HepG2 (cell line): ENCODE results near the gene HSDL1. TPM values are rescaled to one million over a fixed set of nuclear protein-coding genes. Genes with fewer than 3 reads are reported as not detected.

Experiments
- CEBPG ChIP-seq: IDR thresholded peaks from 2 replicates; pipeline ENCODE4 v1.6.1; 2016
- FOXP1 ChIP-seq, 2 experiments: fragments of 450-650 bp in 1 of 2; IDR thresholded peaks; 2 replicates each; pipeline ENCODE4 v1.6.1; 2017 to 2018; ENCODE audit warnings: antibody characterized with exemption in 1 of 2
- GFI1 ChIP-seq: sonication (generic); formaldehyde crosslinking; IDR thresholded peaks from 2 replicates; pipeline ENCODE4 v1.5.0; 2020; ENCODE audit warnings: missing genetic modification reagents, mild to moderate bottlenecking, borderline replicate concordance
- GTF3A ChIP-seq: sonication (generic); formaldehyde crosslinking; conservative IDR thresholded peaks from 2 replicates; pipeline ENCODE4 v1.4.0; 2020; ENCODE audit warnings: mild to moderate bottlenecking, missing genetic modification reagents
- HNRNPL ChIP-seq: fragments of 200-400 bp; formaldehyde crosslinking; IDR thresholded peaks from 2 replicates; pipeline ENCODE4 v1.6.1; 2017; ENCODE audit warnings: mild to moderate bottlenecking, low read depth, low read length
- JARID2 ChIP-seq: sonication (generic); formaldehyde crosslinking; IDR thresholded peaks from 2 replicates; pipeline ENCODE4 v1.8.1; 2023; ENCODE audit warnings: missing genetic modification reagents, inconsistent platforms; ENCODE audit not compliant: insufficient replicate concordance
- KDM5A ChIP-seq: fragments of 200-600 bp; sonication (generic); IDR thresholded peaks from 2 replicates; pipeline ENCODE4 v1.7.0; 2018; ENCODE audit warnings: antibody characterized with exemption, mild to moderate bottlenecking, low read length, borderline replicate concordance
- KLF12 ChIP-seq: sonication (generic); formaldehyde crosslinking; IDR thresholded peaks from 2 replicates; pipeline ENCODE4 v1.4.0; 2020; ENCODE audit warnings: missing genetic modification reagents, borderline replicate concordance
- NFE2 ChIP-seq: sonication (generic); formaldehyde crosslinking; IDR thresholded peaks from 2 replicates; pipeline ENCODE4 v1.4.0; 2020; ENCODE audit warnings: missing genetic modification reagents
- NFRKB ChIP-seq: fragments of 450-650 bp; IDR thresholded peaks from 2 replicates; pipeline ENCODE4 v1.6.1; 2017
- NFYB ChIP-seq: sonication (generic); formaldehyde crosslinking; IDR thresholded peaks from 2 replicates; pipeline ENCODE4 v1.4.0; 2020; ENCODE audit warnings: missing genetic modification reagents
- PRPF4 ChIP-seq: fragments of 200-400 bp; formaldehyde crosslinking; IDR thresholded peaks from 2 replicates; pipeline ENCODE4 v1.6.1; 2016; ENCODE audit warnings: low read length, low read depth; ENCODE audit not compliant: poor library complexity, severe bottlenecking
- REPIN1 ChIP-seq: sonication (generic); formaldehyde crosslinking; IDR thresholded peaks from 2 replicates; pipeline ENCODE4 v1.8.0; 2022; ENCODE audit warnings: missing genetic modification reagents, low read depth, mild to moderate bottlenecking, borderline replicate concordance
- SMAD9 ChIP-seq: sonication (generic); formaldehyde crosslinking; IDR thresholded peaks from 2 replicates; pipeline ENCODE4 v1.5.1; 2020; ENCODE audit warnings: mild to moderate bottlenecking, missing genetic modification reagents
- SUZ12 ChIP-seq: fragments of 150-350 bp; IDR thresholded peaks from 2 replicates; pipeline ENCODE4 v1.6.1; 2014; ENCODE audit warnings: low read depth, low read length
- SYNCRIP ChIP-seq: fragments of 200-400 bp; formaldehyde crosslinking; IDR thresholded peaks from 2 replicates; pipeline ENCODE4 v1.6.1; 2018; ENCODE audit warnings: mild to moderate bottlenecking, low read depth, low read length; ENCODE audit not compliant: insufficient read depth
- TBP ChIP-seq: sonication (generic); formaldehyde crosslinking; IDR thresholded peaks from 2 replicates; pipeline ENCODE4 v1.5.0; 2020; ENCODE audit warnings: missing genetic modification reagents
- TSC22D2 ChIP-seq: sonication (generic); formaldehyde crosslinking; IDR thresholded peaks from 2 replicates; pipeline ENCODE4 v1.5.1; 2020; ENCODE audit warnings: missing genetic modification reagents, mild to moderate bottlenecking, borderline replicate concordance
- YY1 ChIP-seq: IDR thresholded peaks from 2 replicates; pipeline ENCODE4 v1.6.1; 2011; ENCODE audit warnings: low read length, low read depth, moderate library complexity, mild to moderate bottlenecking; ENCODE audit not compliant: insufficient read depth, insufficient replicate concordance
- ZBTB38 ChIP-seq: sonication (generic); formaldehyde crosslinking; IDR thresholded peaks from 2 replicates; pipeline ENCODE4 v1.5.1; 2020; ENCODE audit warnings: mild to moderate bottlenecking, missing genetic modification reagents
- ZEB1 ChIP-seq: IDR thresholded peaks from 2 replicates; pipeline ENCODE4 v1.6.1; 2012; ENCODE audit warnings: mild to moderate bottlenecking, low read depth, inconsistent platforms; ENCODE audit not compliant: insufficient replicate concordance
- ZNF264 ChIP-seq: sonication (generic); formaldehyde crosslinking; IDR thresholded peaks from 2 replicates; pipeline ENCODE4 v1.4.0; 2020; ENCODE audit warnings: missing genetic modification reagents
- ZNF276 ChIP-seq: sonication (generic); formaldehyde crosslinking; IDR thresholded peaks from 2 replicates; pipeline ENCODE4 v1.4.0; 2020; ENCODE audit warnings: mild to moderate bottlenecking, low read depth, missing genetic modification reagents
- ZNF678 ChIP-seq: sonication (generic); formaldehyde crosslinking; IDR thresholded peaks from 2 replicates; pipeline ENCODE4 v1.4.0; 2020; ENCODE audit warnings: mild to moderate bottlenecking, missing genetic modification reagents
- ZNF784 ChIP-seq: sonication (generic); formaldehyde crosslinking; IDR thresholded peaks from 2 replicates; pipeline ENCODE4 v1.5.1; 2020; ENCODE audit warnings: missing genetic modification reagents, mild to moderate bottlenecking, borderline replicate concordance
- ZNF878 ChIP-seq: sonication (generic); formaldehyde crosslinking; IDR thresholded peaks from 2 replicates; pipeline ENCODE4 v1.8.1; 2023; ENCODE audit warnings: mild to moderate bottlenecking, missing genetic modification reagents, moderate library complexity
- ZSCAN29 ChIP-seq: sonication (generic); formaldehyde crosslinking; conservative IDR thresholded peaks from 2 replicates; pipeline ENCODE4 v1.4.0; 2020; ENCODE audit warnings: mild to moderate bottlenecking, missing genetic modification reagents
- polyA plus RNA-seq, 8 experiments: library from polyadenylated mRNA; depleted of rRNA in 3 of 8; stranded (reverse) in 7 of 8; unstranded in 1 of 8; fragments of >200 nt; fragmentation: Illumina TruSeq in 4 of 8; extraction: Trizol in 4 of 8; gene quantifications; 2 replicates each; pipeline versions ENCODE4 v1.2.1 to v1.2.3, GENCODE V29; 2011 to 2016; ENCODE audit warnings: low read depth in 4 of 8, missing spikeins in 1 of 8, mixed read lengths in 1 of 8; ENCODE audit not compliant: insufficient read depth in 1 of 8
- total RNA-seq, 5 experiments: library from RNA; depleted of rRNA; stranded (reverse); fragments of >200 nt; fragmentation: Illumina TruSeq; extraction: Trizol; gene quantifications; 2 replicates each; pipeline ENCODE4 v1.2.3, GENCODE V29; 2016; ENCODE audit warnings: low read depth in 1 of 5
- TF ChIP-seq, protein P1 (sequence below): sonication (generic); formaldehyde crosslinking; IDR thresholded peaks from 2 replicates; pipeline ENCODE4 v1.5.1; 2020; ENCODE audit warnings: missing genetic modification reagents, mild to moderate bottlenecking, borderline replicate concordance

HSDL1 gene
- total and polyA plus RNA-seq, 2 of the 13 experiments (the other 11 are each of a cell fraction or from before 2014, with no cell fraction given) = 49.2 to 49.7 TPM

DNA sequence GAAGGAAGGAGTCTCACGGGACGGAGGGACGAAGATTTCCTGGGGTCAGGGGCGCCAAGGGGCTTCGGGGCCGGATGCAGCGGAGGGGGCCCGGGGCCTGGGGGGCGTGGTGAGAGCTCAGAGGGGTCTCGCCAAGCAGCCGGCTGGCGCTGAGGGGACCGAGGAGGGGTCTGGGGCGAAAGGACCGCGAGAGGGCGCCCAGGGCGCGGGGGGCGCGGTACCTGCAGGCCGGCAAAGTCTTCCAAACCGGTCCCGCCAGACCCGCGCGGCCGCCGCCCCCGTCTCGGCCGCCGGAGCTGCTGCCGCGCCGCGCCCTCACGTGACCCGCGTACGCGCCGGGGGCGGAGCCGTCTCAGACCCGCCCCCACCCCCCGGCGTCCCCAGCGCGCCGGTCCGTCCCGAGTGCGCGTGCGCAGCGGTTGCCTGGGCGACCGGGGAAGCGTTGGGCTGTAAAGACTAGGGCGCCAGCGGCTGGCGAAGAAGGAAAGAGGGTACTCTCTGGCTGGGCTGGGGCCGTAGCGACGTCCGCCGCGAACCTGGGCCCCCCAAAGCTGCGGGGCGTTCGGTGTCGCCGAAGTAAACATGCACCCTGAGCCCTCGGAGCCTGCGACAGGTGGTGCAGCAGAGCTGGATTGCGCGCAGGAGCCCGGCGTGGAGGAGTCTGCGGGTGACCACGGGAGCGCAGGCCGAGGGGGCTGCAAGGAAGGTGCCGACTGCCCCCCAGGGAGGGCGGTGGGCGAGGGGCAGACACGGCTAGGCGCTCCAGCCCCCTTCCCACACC, at the start of gene HSDL1, which contains the start of gene DNAAF1 (continued):
- TF ChIP-seq ZNF276 (no peak), ZBTB38 (peak; percentile 66; the same call in 1 of the 2 replicates), YY1 (peak; percentile 45), GTF3A (CRISPR knock-in tag) (0 out of 2 replicates have a peak, but pooled peaks have one; percentile 56), NFRKB (no peak), ZNF264 (no peak), KLF12 (CRISPR knock-in tag) (peak; percentile 81; the same call in 1 of the 2 replicates), GFI1 (CRISPR knock-in tag) (no peak), CEBPG (CRISPR knock-in tag) (no peak), FOXP1 (IDR thresholded peaks at IDR 0.05) (no peak), FOXP1 (CRISPR knock-in tag; IDR thresholded peaks at IDR 0.05) (no peak), KDM5A (peak; percentile 21; the same call in 1 of the 2 replicates), HNRNPL (no peak), TSC22D2 (CRISPR knock-in tag) (no peak), ZNF878 (CRISPR knock-in tag) (no peak), TBP (CRISPR knock-in tag) (no peak), NFE2 (CRISPR knock-in tag) (no peak), SYNCRIP (no peak), PRPF4 (no peak), REPIN1 (CRISPR knock-in tag) (peak; percentile 50; the same call in 1 of the 2 replicates), ZEB1 (no peak), ZSCAN29 (CRISPR knock-in tag) (no peak), SMAD9 (no peak; the same call in 1 of the 2 replicates), ZNF678 (CRISPR knock-in tag) (no peak), NFYB (CRISPR knock-in tag) (no peak), ZNF784 (no peak), SUZ12 (no peak), JARID2 (CRISPR knock-in tag) (no peak)
- TF ChIP-seq, protein P1, sequence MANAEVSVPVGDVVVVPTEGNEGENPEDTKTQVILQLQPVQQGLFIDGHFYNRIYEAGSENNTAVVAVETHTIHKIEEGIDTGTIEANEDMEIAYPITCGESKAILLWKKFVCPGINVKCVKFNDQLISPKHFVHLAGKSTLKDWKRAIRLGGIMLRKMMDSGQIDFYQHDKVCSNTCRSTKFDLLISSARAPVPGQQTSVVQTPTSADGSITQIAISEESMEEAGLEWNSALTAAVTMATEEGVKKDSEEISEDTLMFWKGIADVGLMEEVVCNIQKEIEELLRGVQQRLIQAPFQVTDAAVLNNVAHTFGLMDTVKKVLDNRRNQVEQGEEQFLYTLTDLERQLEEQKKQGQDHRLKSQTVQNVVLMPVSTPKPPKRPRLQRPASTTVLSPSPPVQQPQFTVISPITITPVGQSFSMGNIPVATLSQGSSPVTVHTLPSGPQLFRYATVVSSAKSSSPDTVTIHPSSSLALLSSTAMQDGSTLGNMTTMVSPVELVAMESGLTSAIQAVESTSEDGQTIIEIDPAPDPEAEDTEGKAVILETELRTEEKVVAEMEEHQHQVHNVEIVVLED (CRISPR knock-in tag) = peak; percentile 82
